SK-N-SH (cell line): Measurements from ENCODE around the gene MIS18A. TPM values are rescaled to one million over a fixed set of nuclear protein-coding genes. Genes with fewer than 3 reads are reported as not detected.
A peak's percentile ranks its signal among the peaks of the same experiment; 100 is the strongest.

Experiments
- CTCF ChIA-PET: fragments of 300-600, 350-600 bp; formaldehyde crosslinking; extraction: SDS; loops from one replicate; lab custom pipeline; 2021; lab: Yijun Ruan, JAX
- POLR2A ChIA-PET: fragments of 350-600 bp; sonication (Branson Sonifier 250); formaldehyde crosslinking; extraction: SDS; loops from one replicate; lab custom pipeline; 2020; ENCODE audit warnings: antibody characterized with exemption, inconsistent platforms; lab: Yijun Ruan, JAX
- DNase-seq: peaks from one replicate; pipeline ENCODE4 v3.0.0; 2012
- H2AFZ ChIP-seq: fragments of 200-600 bp; sonication (generic); 2 replicates; pipeline ENCODE4 v1.8.1; 2016; ENCODE audit warnings: antibody characterized with exemption, mild to moderate bottlenecking, low read depth
- H3F3A ChIP-seq: fragments of 200-600 bp; sonication (generic); replicated peaks from 2 replicates; pipeline ENCODE3; 2016; ENCODE audit warnings: antibody characterized with exemption, mild to moderate bottlenecking; ENCODE audit not compliant: insufficient read depth
- H3K27ac ChIP-seq, 2 experiments: fragments of 200-500 bp in 1 of 2; fragments of 200-600 bp in 1 of 2; sonication (Bioruptor generic) in 1 of 2; sonication (generic), shearing (Covaris generic) in 1 of 2; 2 replicates each; pipeline versions ENCODE4 v1.5.1 to v1.6.1; 2014 to 2016; ENCODE audit warnings: low read depth in 2 of 2, inconsistent platforms in 1 of 2, low read length in 1 of 2, mild to moderate bottlenecking in 1 of 2, mixed read lengths in 1 of 2
- H3K27me3 ChIP-seq: fragments of 200-600 bp; sonication (generic), shearing (Covaris generic); 2 replicates; pipeline ENCODE4 v1.6.1; 2016; ENCODE audit warnings: mixed run types; ENCODE audit not compliant: insufficient read depth
- H3K36me3 ChIP-seq, 2 experiments: fragments of 200-500 bp in 1 of 2; fragments of 200-600 bp in 1 of 2; sonication (Bioruptor generic) in 1 of 2; sonication (generic) in 1 of 2; replicated peaks in 1 of 2; 2 replicates each; pipeline versions ENCODE3 to v1.5.1; 2014 to 2016; ENCODE audit warnings: low read length in 1 of 2, mild to moderate bottlenecking in 1 of 2; ENCODE audit not compliant: insufficient read depth in 2 of 2, control insufficient read depth in 1 of 2
- H3K4me1 ChIP-seq, 2 experiments: fragments of 200-500 bp in 1 of 2; fragments of 200-600 bp in 1 of 2; sonication (Bioruptor generic) in 1 of 2; sonication (generic), shearing (Covaris generic) in 1 of 2; 2 replicates each; pipeline versions ENCODE4 v1.5.1 to v1.6.1; 2014 to 2016; ENCODE audit warnings: low read depth in 1 of 2, low read length in 1 of 2, mixed run types in 1 of 2; ENCODE audit not compliant: insufficient read depth in 2 of 2, control insufficient read depth in 1 of 2
- H3K4me2 ChIP-seq: fragments of 200-600 bp; sonication (generic), shearing (Covaris generic); 2 replicates; pipeline ENCODE4 v1.6.1; 2017; ENCODE audit warnings: mixed run types
- H3K4me3 ChIP-seq, 2 experiments: fragments of 200-500 bp in 1 of 2; fragments of 200-600 bp in 1 of 2; sonication (Bioruptor generic) in 1 of 2; sonication (generic), shearing (Covaris generic) in 1 of 2; 2 replicates each; pipeline versions ENCODE4 v1.5.1 to v1.8.1; 2014 to 2016; ENCODE audit warnings: low read depth in 2 of 2, inconsistent platforms in 1 of 2, low read length in 1 of 2, mild to moderate bottlenecking in 1 of 2, mixed read lengths in 1 of 2, moderate library complexity in 1 of 2
- H3K79me2 ChIP-seq: fragments of 200-600 bp; sonication (generic); 2 replicates; pipeline ENCODE4 v1.8.1; 2017; ENCODE audit warnings: mild to moderate bottlenecking; ENCODE audit not compliant: insufficient read depth
- H3K9ac ChIP-seq: fragments of 200-600 bp; sonication (generic); 2 replicates; pipeline ENCODE4 v1.6.1; 2017; ENCODE audit warnings: mixed run types
- H3K9me2 ChIP-seq: fragments of 200-600 bp; sonication (generic); 2 replicates; pipeline ENCODE4 v1.6.1; 2017; ENCODE audit warnings: mixed run types
- H3K9me3 ChIP-seq: fragments of 200-600 bp; sonication (generic); 2 replicates; pipeline ENCODE4 v1.6.1; 2017; ENCODE audit warnings: mixed run types, mild to moderate bottlenecking, moderate library complexity
- H4K20me1 ChIP-seq: fragments of 200-600 bp; sonication (generic); 2 replicates; pipeline ENCODE4 v1.6.1; 2017; ENCODE audit warnings: mild to moderate bottlenecking, mixed run types; ENCODE audit not compliant: insufficient read depth
- CHD2 ChIP-seq: fragments of 150-350 bp; IDR thresholded peaks from 2 replicates; pipeline ENCODE4 v1.6.1; 2018; ENCODE audit warnings: low read length; ENCODE audit not compliant: partially characterized antibody
- ELF1 ChIP-seq: IDR thresholded peaks from 2 replicates; pipeline ENCODE4 v1.4.0; 2012
- EP300 ChIP-seq, 2 experiments: IDR thresholded peaks; 2 replicates each; pipeline versions ENCODE4 v1.4.0 to v1.6.1; 2012; ENCODE audit warnings: borderline replicate concordance in 1 of 2, low read depth in 1 of 2, low read length in 1 of 2
- FOSL2 ChIP-seq: IDR thresholded peaks from 2 replicates; pipeline ENCODE4 v1.4.0; 2012; ENCODE audit warnings: low read depth, mild to moderate bottlenecking, moderate library complexity, borderline replicate concordance
- FOXM1 ChIP-seq: IDR thresholded peaks from 2 replicates; pipeline ENCODE4 v1.4.0; 2012; ENCODE audit warnings: low read depth, mild to moderate bottlenecking
- IRF3 ChIP-seq: fragments of 150-350 bp; IDR thresholded peaks from 2 replicates; pipeline ENCODE4 v1.6.1; 2016; ENCODE audit warnings: mild to moderate bottlenecking, low read depth, low read length
- MEF2A ChIP-seq: IDR thresholded peaks from 2 replicates; pipeline ENCODE4 v1.4.0; 2012; ENCODE audit warnings: low read depth, borderline replicate concordance
- MXI1 ChIP-seq: IDR thresholded peaks from 2 replicates; pipeline ENCODE4 v1.6.1; 2012; ENCODE audit warnings: mild to moderate bottlenecking, low read depth, low read length, improper control_type of control experiment
- RAD21 ChIP-seq: IDR thresholded peaks from 2 replicates; pipeline ENCODE4 v1.6.1; 2012; ENCODE audit warnings: mild to moderate bottlenecking, low read length
- RCOR1 ChIP-seq: fragments of 150-350 bp; IDR thresholded peaks from 2 replicates; pipeline ENCODE4 v1.6.1; 2017; ENCODE audit warnings: antibody characterized with exemption, low read length
- RXRA ChIP-seq: IDR thresholded peaks from 2 replicates; pipeline ENCODE4 v1.4.0; 2012; ENCODE audit warnings: low read depth, mild to moderate bottlenecking, borderline replicate concordance
- SMC3 ChIP-seq: IDR thresholded peaks from 2 replicates; pipeline ENCODE4 v1.6.1; 2012; ENCODE audit warnings: low read depth, low read length, improper control_type of control experiment
- TCF12 ChIP-seq: IDR thresholded peaks from 2 replicates; pipeline ENCODE4 v1.4.0; 2012
- TEAD4 ChIP-seq: IDR thresholded peaks from 2 replicates; pipeline ENCODE4 v1.4.0; 2012; ENCODE audit warnings: mild to moderate bottlenecking, borderline replicate concordance; ENCODE audit not compliant: insufficient read depth
- YY1 ChIP-seq: IDR thresholded peaks from 2 replicates; pipeline ENCODE4 v1.4.0; 2012; ENCODE audit warnings: low read depth, mild to moderate bottlenecking
- ZBTB33 ChIP-seq: IDR thresholded peaks from 2 replicates; pipeline ENCODE4 v1.4.0; 2012; ENCODE audit warnings: low read depth, borderline replicate concordance
- WGBS: methylation state at CpG from one replicate; pipeline ENCODE4 v1.1.6; 2017; ENCODE audit warnings: low lambda C conversion rate; 5-methylcytosine and 5-hydroxymethylcytosine counted together
- polyA plus RNA-seq, 3 experiments: library from polyadenylated mRNA; depleted of rRNA; stranded (reverse); fragments of >200 nt; gene quantifications; 2 replicates each; pipeline ENCODE4 v1.2.3, GENCODE V29; 2012
- TF ChIP-seq, protein P1 (sequence below): IDR thresholded peaks from 2 replicates; pipeline ENCODE4; 2012
- TF ChIP-seq, protein P2 (sequence below): fragments of 150-350 bp; IDR thresholded peaks from 2 replicates; pipeline ENCODE4 v1.6.1; 2017; ENCODE audit warnings: antibody characterized with exemption, low read length, low read depth, borderline replicate concordance

The MIS18A gene
- polyA plus RNA-seq, 1 of the 3 experiments (the other 2 are of a cell fraction): 14.2 TPM

GRCh38 chr21:32279377-32279680 is 480 bp upstream of the MIS18A start:
- CTCF ChIA-PET: interaction anchor here (0.9 to 1.3 kb wide), 5 partner anchors 14 to 322 kb away, joined by 3 to 8 read pairs (median 3); no protein-coding TSS in a partner anchor
- H3F3A ChIP-seq: peaks cover 12% of the 10 kb centered on the region
- H3K9me2 ChIP-seq: no peaks in the 10 kb centered on the region
- DNase-seq: no peak
- peak overlapping the region; percentile 93 for H3K4me2 ChIP-seq
- peaks cover 8 to 14% of the 10 kb centered on the region in 2 experiments for H3K36me3 ChIP-seq
- H3K9ac ChIP-seq: peak overlapping the region; percentile 63
- peak overlapping the region; percentile 74 to 83 for H3K4me3 ChIP-seq
- no peaks in the 10 kb centered on the region for H3K27me3 ChIP-seq
- TF ChIP-seq RXRA: no peak
- no peak for TF ChIP-seq MXI1
- TF ChIP-seq ZBTB33: no peak
- no peak for TF ChIP-seq SMC3
- TF ChIP-seq TCF12: no peak
- TF ChIP-seq, protein P1, sequence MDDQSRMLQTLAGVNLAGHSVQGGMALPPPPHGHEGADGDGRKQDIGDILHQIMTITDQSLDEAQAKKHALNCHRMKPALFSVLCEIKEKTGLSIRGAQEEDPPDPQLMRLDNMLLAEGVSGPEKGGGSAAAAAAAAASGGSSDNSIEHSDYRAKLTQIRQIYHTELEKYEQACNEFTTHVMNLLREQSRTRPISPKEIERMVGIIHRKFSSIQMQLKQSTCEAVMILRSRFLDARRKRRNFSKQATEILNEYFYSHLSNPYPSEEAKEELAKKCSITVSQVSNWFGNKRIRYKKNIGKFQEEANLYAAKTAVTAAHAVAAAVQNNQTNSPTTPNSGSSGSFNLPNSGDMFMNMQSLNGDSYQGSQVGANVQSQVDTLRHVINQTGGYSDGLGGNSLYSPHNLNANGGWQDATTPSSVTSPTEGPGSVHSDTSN: no peak
- TF ChIP-seq RCOR1: no peak
- no peak for TF ChIP-seq IRF3
- TF ChIP-seq, protein P2, sequence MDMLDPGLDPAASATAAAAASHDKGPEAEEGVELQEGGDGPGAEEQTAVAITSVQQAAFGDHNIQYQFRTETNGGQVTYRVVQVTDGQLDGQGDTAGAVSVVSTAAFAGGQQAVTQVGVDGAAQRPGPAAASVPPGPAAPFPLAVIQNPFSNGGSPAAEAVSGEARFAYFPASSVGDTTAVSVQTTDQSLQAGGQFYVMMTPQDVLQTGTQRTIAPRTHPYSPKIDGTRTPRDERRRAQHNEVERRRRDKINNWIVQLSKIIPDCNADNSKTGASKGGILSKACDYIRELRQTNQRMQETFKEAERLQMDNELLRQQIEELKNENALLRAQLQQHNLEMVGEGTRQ: no peak
- no peak for TF ChIP-seq EP300 (IDR thresholded peaks at IDR 0.05; ENCODE audit: borderline replicate concordance in 1 of 2, low read depth in 1 of 2, low read length in 1 of 2)
- TF ChIP-seq FOSL2: no peak
- TF ChIP-seq CHD2: no peak
- TF ChIP-seq FOXM1: no peak
- TF ChIP-seq RAD21: no peak
- no peak for TF ChIP-seq MEF2A
- no peak for TF ChIP-seq ELF1
- TF ChIP-seq TEAD4: no peak
- TF ChIP-seq YY1: no peak
- TF ChIP-seq, all 33 proteins: peak for 0
- WGBS: 26% methylated on average over 9 of the region's 10 CpGs
- peak overlapping the region; percentile 94 for H2AFZ ChIP-seq
- no peaks in the 10 kb centered on the region for H4K20me1 ChIP-seq
- no peaks in the 10 kb centered on the region for H3K9me3 ChIP-seq
- H3K79me2 ChIP-seq: peaks cover 32% of the 10 kb centered on the region
- POLR2A ChIA-PET: interaction anchor here (0.6 kb wide), 1 partner anchor 1067 kb away, joined by 4 read pairs; no protein-coding TSS in a partner anchor
- H3K27ac ChIP-seq: peak overlapping the region; percentile 9 to 64; a peak in 1 of 4 replicates
- H3K4me1 ChIP-seq: peaks cover 0 to 14% of the 10 kb centered on the region in 2 experiments; a peak in 2 of 4 replicates
